GM12878 (cell line): ENCODE results near the gene UBAC2. TPM values are rescaled to one million over a fixed set of nuclear protein-coding genes. Genes with fewer than 3 reads are reported as not detected.

Experiments used
- BMI1 ChIP-seq: fragments of 450-650 bp; IDR thresholded peaks from 2 replicates; pipeline ENCODE4 v1.6.1; 2016; ENCODE audit warnings: mild to moderate bottlenecking, moderate library complexity, borderline replicate concordance
- CBX3 ChIP-seq: fragments of 200-600 bp; sonication (generic); IDR thresholded peaks from 2 replicates; pipeline ENCODE4 v1.6.1; 2016; ENCODE audit warnings: low read depth, borderline replicate concordance
- CHD1 ChIP-seq: IDR thresholded peaks from 2 replicates; pipeline ENCODE4 v1.6.1; 2012; ENCODE audit warnings: low read depth, low read length, improper control_type of control experiment
- CREB1 ChIP-seq: IDR thresholded peaks from 2 replicates; pipeline ENCODE4 v1.6.1; 2012; ENCODE audit warnings: low read depth, mild to moderate bottlenecking, inconsistent platforms
- MEF2B ChIP-seq: fragments of 450-650 bp; IDR thresholded peaks from 2 replicates; pipeline ENCODE4 v1.6.1; 2018; ENCODE audit warnings: mild to moderate bottlenecking, moderate library complexity; ENCODE audit not compliant: partially characterized antibody, poor library complexity, severe bottlenecking
- NFXL1 ChIP-seq: fragments of 450-650 bp; IDR thresholded peaks from 2 replicates; pipeline ENCODE4 v1.6.1; 2017; ENCODE audit warnings: antibody characterized with exemption, mild to moderate bottlenecking, borderline replicate concordance
- PAX8 ChIP-seq: fragments of 450-650 bp; IDR thresholded peaks from 2 replicates; pipeline ENCODE4 v1.6.1; 2017; ENCODE audit warnings: mild to moderate bottlenecking, moderate library complexity
- POU2F2 ChIP-seq: IDR thresholded peaks from 3 replicates; pipeline ENCODE4 v1.6.1; 2011; ENCODE audit warnings: low read depth, mild to moderate bottlenecking, low read length, borderline replicate concordance
- SIN3A ChIP-seq: IDR thresholded peaks from 2 replicates; pipeline ENCODE4 v1.6.1; 2012; ENCODE audit warnings: low read depth, low read length, improper control_type of control experiment
- SMC3 ChIP-seq: IDR thresholded peaks from 2 replicates; pipeline ENCODE4 v1.6.1; 2011; ENCODE audit warnings: low read length, improper control_type of control experiment, borderline replicate concordance
- SREBF2 ChIP-seq: IDR thresholded peaks from 2 replicates; pipeline ENCODE4 v1.6.1; 2012; ENCODE audit warnings: mild to moderate bottlenecking, low read length
- polyA plus RNA-seq, 11 experiments: library from polyadenylated mRNA; depleted of rRNA in 4 of 11; unstranded in 6 of 11; stranded (reverse) in 5 of 11; fragments of >200 nt; fragmentation: Nextera tagmentation in 4 of 11; fragmentation: Illumina TruSeq in 1 of 11; extraction: Ambion mirVana in 4 of 11; extraction: Trizol in 1 of 11; gene quantifications; 1 replicate in 1 of 11; 2 replicates in 10 of 11; pipeline versions ENCODE4 v1.2.1 to v1.2.3, GENCODE V29; 2011 to 2016; ENCODE audit warnings: inconsistent platforms in 2 of 11, missing spikeins in 2 of 11, low read depth in 1 of 11
- total RNA-seq, 4 experiments: library from RNA; depleted of rRNA in 3 of 4; stranded (reverse); fragments of >200 nt in 3 of 4; fragmentation: Illumina TruSeq in 1 of 4; extraction: Trizol in 1 of 4; gene quantifications; 2 replicates each; pipeline versions ENCODE4 v1.2.1 to v1.2.3, GENCODE V29; 2013 to 2021
- TF ChIP-seq, protein P1 (sequence below): fragments of 450-650 bp; IDR thresholded peaks from 2 replicates; pipeline ENCODE4 v1.6.1; 2017; ENCODE audit warnings: low read depth, mild to moderate bottlenecking, moderate library complexity

Gene UBAC2
- total and polyA plus RNA-seq, 10 of the 15 experiments (the other 5 are each of a cell fraction or from before 2014, with no cell fraction given): 3.0 to 54.6 (median 17.4) TPM

DNA sequence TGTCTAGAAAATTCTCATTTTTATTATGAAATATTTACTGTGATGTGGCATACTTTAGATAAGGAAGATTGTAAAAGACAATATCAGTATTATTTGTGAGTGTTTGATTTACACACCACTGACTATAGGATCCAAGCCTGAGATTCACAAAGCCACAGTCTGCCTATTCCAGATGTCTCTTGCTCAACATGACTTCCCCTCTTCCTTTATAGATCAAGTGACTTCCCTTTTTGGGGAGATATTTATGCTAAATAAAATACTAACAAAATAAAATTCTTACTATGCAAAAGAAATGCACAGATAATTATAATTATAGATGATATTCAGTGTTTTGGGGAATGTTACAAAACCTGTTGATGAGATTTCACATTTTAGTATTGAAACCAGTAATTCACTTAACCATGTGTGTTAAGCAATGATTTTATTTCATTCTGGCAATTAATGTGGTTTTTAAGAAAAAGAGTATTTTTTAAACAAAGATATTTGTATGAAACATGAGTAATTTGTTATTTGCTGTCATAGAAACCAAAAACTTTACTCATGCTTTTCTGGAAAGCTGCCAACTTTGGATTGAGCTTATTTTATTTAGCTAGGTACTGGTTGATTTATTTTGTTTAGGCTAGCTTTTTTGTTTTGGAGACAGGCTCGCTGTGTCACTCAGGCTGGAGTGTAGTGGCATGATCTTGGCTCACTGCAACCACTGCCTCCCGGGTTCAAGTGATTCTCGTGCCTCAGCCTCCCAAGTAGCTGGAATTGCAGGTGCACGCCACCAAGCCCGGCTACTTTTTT lies 120.2 kb downstream of the UBAC2 start (continued):
- TF ChIP-seq MEF2B (no peak), NFXL1 (no peak), CBX3 (no peak), CHD1 (no peak), CREB1 (no peak), BMI1 (no peak), SMC3 (no peak), SREBF2 (no peak), POU2F2 (no peak), PAX8 (no peak), SIN3A (no peak)
- TF ChIP-seq, protein P1, sequence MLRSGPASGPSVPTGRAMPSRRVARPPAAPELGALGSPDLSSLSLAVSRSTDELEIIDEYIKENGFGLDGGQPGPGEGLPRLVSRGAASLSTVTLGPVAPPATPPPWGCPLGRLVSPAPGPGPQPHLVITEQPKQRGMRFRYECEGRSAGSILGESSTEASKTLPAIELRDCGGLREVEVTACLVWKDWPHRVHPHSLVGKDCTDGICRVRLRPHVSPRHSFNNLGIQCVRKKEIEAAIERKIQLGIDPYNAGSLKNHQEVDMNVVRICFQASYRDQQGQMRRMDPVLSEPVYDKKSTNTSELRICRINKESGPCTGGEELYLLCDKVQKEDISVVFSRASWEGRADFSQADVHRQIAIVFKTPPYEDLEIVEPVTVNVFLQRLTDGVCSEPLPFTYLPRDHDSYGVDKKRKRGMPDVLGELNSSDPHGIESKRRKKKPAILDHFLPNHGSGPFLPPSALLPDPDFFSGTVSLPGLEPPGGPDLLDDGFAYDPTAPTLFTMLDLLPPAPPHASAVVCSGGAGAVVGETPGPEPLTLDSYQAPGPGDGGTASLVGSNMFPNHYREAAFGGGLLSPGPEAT: no peak
